ENCODE results near the gene COMMD7. TPM values are rescaled to one million over a fixed set of nuclear protein-coding genes. Genes with fewer than 3 reads are reported as not detected.

Gene COMMD7
- total RNA-seq, 2 experiments from 2014 or later: 35.9 to 38.8 TPM

- Mint-ChIP-seq H3K27ac (no peak overlapping the region), H3K4me3 (no peak overlapping the region), H3K4me1 (peaks cover 12% of the 10 kb centered on the region), H3K27me3 (no peaks in the 10 kb centered on the region), H3K36me3 (ENCODE audit: low read depth) (no peaks in the 10 kb centered on the region), H3K9me3 (ENCODE audit: low read depth) (peaks cover 3% of the 10 kb centered on the region)
- intact Hi-C loops (cut with DNase I, micrococcal nuclease): loop anchor here in 1 of 2 experiments (10.0 kb wide), 3 partner anchors 501 to 801 kb away; no protein-coding TSS in a partner anchor
- ATAC-seq (no peak), DNase-seq (no peak)
- ChIA-PET CTCF (interaction anchor here (1.6 to 9.6 kb wide), 3 partner anchors 69 to 130 kb away, joined by 3 to 214 read pairs (median 6); no protein-coding TSS in a partner anchor), POLR2A (interaction anchor here (0.8 kb wide), 1 partner anchor 1168 kb away, joined by 3 read pairs; no protein-coding TSS in a partner anchor)
Observed at GRCh38 chr20:32655903-32656512, 87.3 kb downstream of the COMMD7 start.

- ATAC-seq (peak; percentile 98), DNase-seq (peak; percentile 93)
- intact Hi-C loops (cut with DNase I, micrococcal nuclease): loop anchor here (1.0 to 10.0 kb wide), 9 partner anchors 69 to 830 kb away; no protein-coding TSS in a partner anchor
- ChIA-PET CTCF (interaction anchor here (0.5 to 9.6 kb wide), 29 partner anchors 13 to 783 kb away, joined by 3 to 214 read pairs (median 3); partner anchors contain the start of gene C20orf203), POLR2A (interaction anchor here (1.2 kb wide), 1 partner anchor 131 kb away, joined by 3 read pairs; no protein-coding TSS in a partner anchor)
- Mint-ChIP-seq H3K36me3 (ENCODE audit: low read depth) (no peaks in the 10 kb centered on the region), H3K4me1 (peaks cover 12% of the 10 kb centered on the region), H3K4me3 (no peak overlapping the region), H3K27ac (no peak overlapping the region), H3K9me3 (ENCODE audit: low read depth) (no peaks in the 10 kb centered on the region), H3K27me3 (no peaks in the 10 kb centered on the region)
Observed at GRCh38 chr20:32652739-32653526, 90.3 kb downstream of the COMMD7 start.

Other genes starting within 250 kb of the COMMD7 start
- 10 to 100 TPM; 17.3 to 22.0 TPM for gene NOL4L, start 158.1 kb downstream of the COMMD7 start, total RNA-seq
- not detected for gene C20orf203, start 69.5 kb downstream of the COMMD7 start, total RNA-seq
- gene DNMT3B, start 18.9 kb upstream of the COMMD7 start, total RNA-seq: 1 to 10 TPM; 1.4 to 1.6 TPM
- 100 to 1,000 TPM; 112 to 125 TPM for gene MAPRE1, start 76.5 kb upstream of the COMMD7 start, total RNA-seq
- under 1 TPM; 0.37 to 0.40 TPM for gene EFCAB8, start 115.5 kb upstream of the COMMD7 start, total RNA-seq